GM21529 (cell line): ENCODE results near the gene CPED1.

ENCODE experiments used
- ATAC-seq: cut with Tn5 transposase; IDR thresholded peaks from one replicate; pipeline ENCODE4 v1.9.1; 2021; ENCODE audit not compliant: unreplicated experiment

Gene CPED1

DNA sequence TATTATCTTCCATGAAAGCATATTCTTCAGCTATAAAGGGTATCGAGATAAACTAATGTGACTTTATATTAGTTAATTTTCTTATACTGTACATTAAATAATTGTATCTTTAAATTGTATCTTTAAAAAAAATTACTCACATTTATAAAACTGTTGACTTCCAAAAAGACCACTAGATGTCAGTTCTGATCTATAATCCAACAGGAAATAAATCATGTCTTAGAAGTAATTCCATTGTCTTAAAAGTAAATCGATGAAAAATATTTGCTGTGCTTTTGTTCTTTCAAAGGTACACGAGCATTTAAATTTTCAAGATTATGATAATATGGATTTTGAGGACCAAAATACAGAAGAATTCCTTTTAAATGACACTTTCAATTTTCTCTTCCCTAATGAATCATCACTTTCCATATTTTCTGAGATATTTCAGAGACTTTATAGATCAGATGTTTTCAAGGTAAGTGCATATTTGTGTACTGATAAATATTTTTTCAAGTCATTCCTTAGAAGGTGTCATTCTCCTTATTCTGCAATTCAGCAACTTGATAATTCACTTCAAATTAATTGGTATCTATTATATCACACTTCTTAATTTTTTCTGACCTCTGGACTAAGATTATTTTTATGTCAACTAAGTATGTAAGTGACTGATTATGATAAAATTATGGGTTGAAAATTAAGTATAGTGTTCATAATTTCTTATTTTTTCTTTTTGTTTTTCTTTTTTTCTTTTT lies 138.5 kb downstream of the CPED1 start:
- no peak for ATAC-seq

DNA sequence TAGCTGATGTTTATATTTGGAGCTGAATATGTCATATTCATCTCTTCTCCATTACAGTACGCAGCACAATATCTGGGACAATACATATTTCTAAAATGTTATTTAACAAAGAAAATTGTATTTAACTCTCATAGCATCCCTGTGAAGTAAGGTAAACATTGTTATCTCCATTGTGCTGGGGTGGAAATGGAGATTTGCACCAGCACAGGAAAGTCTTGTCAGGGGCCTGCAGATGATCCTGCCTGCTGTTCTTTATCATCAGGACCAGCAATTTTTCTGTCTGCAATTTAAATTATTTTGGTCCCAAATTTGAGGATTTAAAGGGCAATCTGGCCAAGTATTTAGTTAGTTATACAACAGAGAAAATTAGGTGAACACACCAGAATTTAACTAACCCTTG lies 144.4 kb downstream of the CPED1 start:
- no peak for ATAC-seq

DNA sequence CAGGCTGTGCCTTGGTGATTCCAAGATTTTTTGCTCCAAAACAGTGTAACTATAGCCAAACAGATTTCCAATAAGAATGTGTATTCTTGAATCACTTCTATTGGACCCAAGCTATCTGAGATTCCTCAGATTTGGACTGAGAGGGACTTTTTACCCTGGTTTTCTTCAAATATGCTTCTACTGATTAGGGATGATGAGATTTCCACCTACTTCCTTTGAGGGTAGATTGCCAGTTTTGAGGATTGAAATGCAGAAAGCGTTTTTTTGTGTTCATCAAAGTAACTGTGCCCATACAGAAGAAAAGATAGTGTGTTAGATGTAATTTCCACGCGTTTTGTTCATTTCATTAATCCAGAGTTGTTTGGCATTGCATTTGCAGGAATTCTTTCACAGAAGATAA lies 144.9 kb downstream of the CPED1 start:
- no peak for ATAC-seq

DNA sequence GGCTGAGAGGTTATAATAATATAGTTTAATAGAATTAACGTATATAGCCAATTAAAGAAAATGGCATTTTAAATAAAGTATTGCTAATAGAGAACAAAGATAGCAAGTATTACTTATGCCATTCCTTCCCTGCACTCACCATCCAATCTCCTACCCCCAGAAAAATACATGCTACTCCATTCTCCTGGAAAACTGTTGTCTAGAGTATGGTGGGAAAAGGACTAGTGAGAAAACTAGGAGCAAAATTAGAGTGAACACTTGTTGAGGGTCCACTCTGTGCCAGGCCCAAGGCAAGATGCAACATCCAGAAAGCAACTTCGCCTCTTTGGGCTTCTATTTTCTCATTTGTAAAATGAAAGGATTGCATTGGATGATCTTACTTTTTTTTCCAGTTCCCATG lies 149.1 kb downstream of the CPED1 start:
- ATAC-seq: no peak

DNA sequence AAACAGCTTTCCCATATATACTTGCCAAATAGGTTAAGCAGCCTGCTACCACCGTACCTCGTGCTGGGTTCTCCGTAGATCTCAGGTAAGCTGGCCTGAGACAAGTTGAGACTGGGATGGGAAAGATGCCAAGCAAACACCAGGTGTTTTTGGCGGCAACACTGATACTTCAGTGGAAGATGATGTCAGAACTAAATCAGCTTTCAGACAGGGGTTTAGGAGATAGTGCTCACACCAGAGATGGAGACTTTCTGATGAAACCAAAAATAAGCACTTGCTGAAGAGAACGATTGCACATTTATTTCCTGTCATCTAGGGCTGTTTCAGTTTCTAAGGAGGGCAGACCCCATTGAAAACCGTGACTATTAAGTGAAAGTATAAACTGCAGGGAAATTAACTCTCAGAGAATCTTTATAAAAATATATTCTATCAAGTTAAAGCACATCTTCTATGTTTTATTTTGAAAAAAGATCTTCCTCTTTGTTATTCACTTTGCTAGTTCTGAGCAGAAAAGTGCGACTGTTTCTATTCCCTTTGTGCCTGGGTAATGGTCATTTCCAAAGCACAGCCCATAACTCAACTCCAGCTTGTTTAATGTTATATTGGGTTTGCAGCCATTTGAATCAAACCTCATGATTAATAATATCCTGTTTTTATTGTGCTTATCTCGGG lies 149.9 kb downstream of the CPED1 start:
- peak; percentile 100 for ATAC-seq

DNA sequence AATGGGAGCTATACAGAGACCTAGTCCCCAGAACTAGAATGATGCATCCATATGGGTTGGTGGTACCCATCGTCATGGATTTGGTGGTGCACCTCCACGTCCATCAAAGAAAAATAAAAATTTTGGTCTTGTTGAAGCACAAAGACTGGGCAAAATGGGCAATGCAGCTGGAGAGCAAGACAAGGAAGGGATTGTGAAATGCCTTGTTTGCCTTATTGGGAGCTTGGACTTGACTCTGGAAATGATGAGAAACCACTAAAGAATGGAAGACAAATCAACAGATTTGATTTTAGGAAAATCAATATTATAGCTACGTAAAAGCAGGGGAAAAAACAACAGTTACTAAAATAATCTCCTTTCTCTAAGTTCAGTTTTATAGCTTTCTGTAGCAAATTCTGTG lies 150.9 kb downstream of the CPED1 start:
- no peak for ATAC-seq

DNA sequence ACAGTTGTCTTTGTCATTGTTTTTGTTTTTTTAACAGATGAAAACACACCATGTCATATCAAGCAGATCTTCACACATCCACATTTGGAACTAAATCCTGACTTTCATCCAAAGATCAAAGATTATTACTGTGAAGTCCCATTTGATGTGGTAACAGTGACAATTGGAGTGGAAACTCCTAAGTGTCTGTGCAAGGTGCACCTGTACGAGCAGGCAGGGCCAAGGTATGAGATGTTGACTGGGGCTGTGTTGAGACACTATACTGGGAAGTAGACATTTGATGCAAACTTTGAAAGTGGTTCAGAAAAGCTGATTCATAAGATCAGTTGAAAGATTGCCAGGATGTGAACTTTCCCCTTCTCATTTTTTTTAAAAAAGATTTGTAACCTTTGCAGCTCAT lies 152.3 kb downstream of the CPED1 start:
- no peak for ATAC-seq

DNA sequence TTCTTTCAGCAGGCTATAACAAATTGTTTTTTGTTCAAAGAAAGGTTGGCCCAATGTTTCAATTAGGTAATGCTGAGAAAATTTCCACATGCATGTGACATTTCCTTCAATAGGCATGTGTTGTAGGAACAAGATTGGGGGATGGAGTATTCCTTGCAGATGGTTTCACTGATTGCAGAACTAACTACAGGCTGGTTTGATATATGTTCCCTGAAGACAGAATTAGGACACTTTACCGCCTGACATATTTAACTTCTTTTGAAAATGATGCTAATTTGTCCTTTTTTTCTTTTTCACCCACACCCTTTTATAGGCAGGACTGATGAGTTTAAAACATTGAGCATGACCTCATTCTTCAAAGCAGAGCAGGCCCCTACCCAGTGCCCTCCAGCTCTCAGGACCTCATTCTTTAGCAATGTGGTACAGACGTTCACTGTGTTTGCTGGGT lies 163.3 kb downstream of the CPED1 start:
- ATAC-seq: no peak

DNA sequence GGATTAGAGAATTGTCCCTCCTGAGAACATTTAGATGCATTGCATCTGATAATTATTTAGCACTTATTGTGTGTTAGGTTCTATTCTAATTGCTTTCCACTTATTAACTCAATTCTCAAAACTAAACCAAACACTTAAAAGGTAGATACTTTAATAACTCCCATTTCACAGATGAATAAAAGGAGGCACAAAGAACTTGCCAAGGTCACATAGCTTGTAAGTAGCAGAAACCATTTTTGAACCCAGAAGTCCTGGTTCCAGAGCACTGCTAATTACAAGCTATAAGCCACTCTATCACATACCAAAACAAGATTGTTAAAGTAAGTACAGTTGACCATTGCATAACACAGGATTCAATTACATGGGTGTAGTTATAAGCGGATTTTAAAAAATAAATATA lies 164.9 kb downstream of the CPED1 start:
- no peak for ATAC-seq

DNA sequence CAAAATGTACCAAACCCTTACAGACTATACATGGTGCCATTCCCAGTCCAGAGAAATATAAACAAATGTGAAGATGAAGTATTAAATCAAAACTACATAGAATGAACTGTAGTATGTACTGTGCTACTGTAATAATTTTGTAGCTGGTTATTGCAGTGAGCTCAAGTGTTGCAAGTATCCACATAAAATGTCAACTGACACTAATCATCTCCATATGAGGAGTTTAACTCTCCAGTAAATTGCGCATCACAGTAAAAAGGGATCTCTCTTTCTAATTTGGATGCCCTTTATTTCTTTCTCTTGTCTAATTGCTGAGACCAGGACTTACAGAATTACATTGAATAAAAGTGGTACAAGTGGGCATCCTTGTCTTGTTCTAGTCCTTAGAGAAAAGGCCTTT lies 165.5 kb downstream of the CPED1 start:
- no peak for ATAC-seq

DNA sequence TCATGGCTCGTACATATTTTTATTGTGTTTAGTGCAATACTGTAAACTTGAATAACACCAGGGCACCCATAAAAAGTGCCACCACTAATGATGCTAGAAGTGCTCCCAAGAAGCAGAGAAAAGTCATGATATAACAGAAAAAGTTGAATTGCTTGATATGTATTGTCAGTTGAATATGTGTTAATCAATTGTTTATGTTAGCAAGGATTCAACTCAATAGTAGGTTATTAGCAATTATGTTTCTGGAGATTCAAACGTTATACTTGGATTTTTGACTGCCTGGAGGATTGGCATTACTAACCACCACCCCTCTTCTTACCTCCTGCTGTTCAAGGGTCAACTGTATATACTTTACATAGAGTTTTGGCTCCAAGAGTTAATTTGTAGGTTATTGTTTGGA lies 168.3 kb downstream of the CPED1 start:
- ATAC-seq: no peak

DNA sequence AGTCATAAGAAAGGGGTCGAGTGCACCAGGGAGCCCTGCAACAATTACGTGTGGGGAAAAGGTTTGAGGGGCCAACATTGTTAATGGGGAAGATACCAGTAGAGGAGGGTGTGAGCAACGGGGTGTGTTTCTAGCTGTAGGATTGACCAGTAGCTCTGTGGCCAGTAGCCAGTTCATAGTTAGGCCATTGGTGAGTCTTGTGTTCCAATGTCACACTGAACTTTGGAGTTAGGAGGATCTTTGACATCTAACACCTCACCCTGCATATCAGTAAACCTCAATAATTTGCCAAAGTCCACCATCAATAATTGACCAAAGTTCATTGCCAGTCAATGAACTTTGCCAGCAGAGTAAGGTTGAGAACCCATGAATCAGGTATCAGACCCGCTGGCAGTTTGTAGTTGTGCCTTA lies 168.8 kb downstream of the CPED1 start:
- no peak for ATAC-seq

DNA sequence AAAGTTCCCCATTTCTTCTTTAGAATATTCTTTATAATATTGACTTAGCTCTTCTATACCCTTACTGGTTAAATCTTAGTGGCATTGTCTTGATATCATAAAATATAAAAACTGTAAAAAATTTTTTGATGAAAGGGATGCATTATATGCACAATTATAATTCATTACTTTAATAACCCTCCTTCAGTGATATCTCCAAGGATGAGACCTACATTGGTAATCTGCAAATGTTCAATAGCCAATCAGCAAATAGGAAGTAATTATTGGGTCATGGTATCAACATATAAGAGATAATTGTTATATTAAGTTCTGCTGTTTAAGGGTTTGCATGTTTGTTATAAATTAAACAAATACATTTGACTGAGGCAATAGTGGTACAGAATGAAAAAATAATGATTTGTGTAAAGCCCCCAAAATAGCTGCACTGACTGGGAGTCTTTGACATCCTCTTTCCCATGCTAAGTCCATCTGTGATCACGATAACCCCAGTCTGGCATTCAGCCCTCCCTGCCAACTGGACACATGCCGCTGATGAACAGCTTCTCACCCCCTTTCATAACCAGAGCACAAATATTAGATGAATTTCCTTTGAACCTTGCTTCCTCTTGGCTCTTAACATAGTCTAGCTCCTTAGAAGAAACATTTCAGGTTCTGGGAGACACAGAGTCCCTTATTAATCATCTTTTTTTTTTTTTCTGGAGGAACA lies 169.5 kb downstream of the CPED1 start:
- ATAC-seq: no peak

DNA sequence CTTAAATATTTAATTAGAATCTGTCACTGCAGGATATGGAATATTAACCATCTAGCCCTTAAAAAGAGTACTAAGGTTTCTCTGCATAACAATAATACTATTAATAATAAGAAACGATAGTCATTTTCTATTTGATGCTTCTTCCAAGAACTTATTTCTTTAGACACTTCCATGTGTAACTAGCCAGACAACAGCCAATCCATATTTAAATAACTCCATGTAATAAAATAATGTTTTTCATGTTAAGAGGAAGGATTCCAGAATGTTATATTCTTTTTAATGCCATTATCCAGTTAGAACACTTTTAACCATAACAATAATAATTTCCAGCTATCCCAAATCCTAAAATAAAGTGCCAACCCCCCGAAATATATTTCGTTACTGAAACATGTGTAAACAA lies 170.2 kb downstream of the CPED1 start:
- no peak for ATAC-seq

DNA sequence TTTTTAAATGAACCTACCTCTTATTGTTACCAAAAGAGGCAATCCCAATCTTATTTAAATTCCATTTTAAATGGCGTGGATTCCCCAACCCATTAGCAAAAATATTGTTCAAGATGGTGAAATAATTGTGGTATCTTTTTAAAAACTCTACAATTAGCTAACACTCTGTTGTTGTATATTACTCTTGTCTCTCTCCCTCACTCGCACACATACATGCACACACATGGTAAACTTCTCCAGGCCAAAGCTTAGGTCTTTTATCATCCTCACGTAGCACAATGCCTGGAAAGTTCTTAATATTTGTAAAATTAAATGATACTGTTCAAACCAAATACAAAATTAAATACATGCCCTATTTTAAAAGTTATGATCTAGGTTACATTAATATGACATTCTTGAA lies 171.0 kb downstream of the CPED1 start:
- ATAC-seq: no peak

DNA sequence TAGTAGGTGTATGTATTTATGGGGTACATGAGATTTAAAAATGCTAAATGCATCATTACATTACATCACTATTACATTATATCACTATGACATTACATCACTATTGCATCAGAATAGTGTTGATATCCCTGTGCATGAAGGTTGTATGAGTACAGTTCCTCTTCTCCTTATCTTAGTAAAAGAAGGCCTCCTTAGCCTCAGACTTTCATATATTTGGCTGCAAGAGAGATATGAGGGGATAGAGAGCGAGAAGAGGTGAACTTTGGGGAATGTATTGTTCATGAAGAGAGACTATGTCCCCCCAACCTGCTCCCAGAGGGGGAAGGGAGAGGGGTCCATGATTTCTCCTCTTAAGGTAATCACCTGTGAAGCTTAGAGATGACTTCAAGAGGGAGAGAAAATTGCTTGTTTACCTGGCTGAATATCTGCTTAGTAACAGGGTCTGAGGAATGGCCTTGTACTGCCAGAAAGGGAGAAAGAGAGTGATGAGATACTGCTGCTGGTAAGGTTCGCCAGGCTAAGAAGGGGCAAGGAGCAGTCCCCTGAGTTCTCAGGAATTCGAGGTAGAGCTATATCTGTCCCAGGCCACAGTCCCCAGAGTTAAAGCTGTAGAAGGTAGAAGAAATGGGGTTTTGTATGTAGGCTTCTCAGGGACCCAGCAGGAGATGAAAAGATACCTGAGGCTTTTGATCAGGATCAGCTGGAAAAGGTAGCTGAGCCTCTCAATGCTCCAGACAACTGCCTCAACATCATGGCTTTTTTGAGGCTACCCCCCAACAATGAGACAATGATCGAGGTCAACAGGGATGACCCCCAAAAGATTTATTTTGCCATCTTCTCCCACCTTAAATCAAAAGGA lies 171.9 kb downstream of the CPED1 start:
- no peak for ATAC-seq

DNA sequence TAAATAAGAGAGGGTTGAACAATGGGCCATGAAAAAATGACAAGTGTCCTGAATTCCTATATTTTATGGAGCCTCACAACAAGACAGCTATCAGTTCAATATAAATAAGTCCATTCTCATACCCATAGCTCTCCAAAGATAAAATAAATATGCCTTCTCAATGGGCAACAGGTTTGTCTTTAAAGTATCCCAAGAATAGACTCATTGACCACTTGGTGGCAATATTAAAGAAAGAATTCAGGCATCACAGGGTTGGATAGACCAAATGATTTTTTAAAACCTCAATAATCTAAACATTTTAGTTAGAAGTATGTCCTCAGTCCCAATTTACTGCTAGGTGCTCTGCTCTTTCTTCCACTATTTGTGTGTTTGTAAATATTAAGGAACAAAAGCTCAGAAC lies 175.2 kb downstream of the CPED1 start:
- no peak for ATAC-seq

DNA sequence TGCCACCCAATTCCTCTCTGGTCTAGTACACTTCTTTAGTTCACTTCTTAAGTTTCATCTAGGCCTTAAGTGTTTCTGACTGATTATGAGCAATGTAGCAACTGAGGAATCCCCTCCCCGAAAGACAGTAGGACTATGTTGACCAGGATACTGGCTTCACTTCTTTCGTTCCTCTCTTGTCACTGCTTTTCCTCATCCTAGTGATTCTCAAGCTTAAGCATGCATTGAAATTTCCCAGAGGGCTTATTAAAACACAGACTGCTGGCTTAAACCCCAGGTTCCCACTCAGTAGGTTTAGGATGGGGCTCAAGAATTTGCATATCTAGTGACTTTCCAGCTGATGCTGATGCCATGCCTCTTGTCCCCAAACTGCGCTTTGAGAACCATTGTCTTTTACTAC lies 175.7 kb downstream of the CPED1 start:
- no peak for ATAC-seq

DNA sequence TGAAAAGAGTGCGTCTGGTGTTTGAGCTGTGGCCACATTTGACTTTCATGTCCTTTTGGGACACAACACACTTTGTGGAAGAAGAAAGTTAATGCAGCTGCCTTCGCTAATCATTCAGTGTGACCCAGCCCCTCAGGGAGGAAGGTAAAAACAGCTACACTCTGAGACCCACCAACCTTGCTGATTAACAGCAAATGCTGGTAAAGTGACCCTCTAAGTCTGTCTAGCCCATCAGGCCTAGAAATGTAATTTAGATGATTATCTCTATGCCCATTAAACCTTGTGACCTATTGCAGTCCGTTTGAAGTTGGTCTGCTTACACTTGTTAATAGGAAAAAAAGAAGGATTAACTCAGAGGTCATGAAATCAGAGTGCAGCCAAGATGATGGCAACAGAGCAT lies 178.4 kb downstream of the CPED1 start:
- ATAC-seq: no peak

DNA sequence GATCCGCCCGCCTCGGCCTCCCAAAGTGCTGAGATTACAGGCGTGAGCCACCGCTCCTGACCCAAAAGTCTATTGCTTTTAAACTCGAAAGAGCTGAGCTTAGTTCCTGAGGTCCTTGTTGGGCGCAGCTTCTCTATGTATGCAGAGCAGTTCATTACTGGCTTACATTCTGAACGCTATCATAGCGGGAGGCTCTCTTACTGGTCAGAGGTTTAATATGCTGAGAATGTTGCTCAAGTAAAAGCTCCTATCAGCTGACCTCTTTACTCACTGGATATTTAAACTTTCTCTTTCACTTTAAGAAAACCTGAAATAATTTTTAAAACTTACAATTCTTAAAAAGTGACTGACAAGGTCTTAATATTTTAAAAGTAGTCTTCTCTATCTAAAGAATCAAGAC lies 179.5 kb downstream of the CPED1 start:
- ATAC-seq: no peak

DNA sequence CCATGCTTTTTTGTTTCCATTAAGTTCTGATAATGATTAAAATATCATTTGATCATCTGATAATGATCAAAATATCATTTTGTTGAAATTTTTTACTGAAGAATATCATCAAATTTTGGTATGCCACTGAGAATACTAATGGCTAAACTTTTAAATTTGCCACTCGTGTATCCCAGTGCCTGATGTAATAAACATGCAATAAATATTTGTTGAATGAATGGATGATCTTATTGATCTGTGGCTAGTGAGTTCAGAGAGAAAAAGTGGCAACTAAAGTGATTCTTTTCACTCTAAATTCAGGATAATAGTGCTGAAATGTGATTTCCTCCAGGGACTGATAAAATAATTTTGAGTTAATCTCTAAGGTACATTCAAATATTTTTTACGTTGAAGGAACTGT lies 181.0 kb downstream of the CPED1 start:
- no peak for ATAC-seq
